Measurements from ENCODE around the gene HTR4.

The HTR4 gene

GRCh38 chr5:148620696-148621095, 33.6 kb downstream of the HTR4 start:
- no peak for DNase-seq
- Histone ChIP-seq H3K79me2 (ENCODE audit: control insufficient read depth, insufficient read depth, low read length, poor library complexity) (no peaks in the 10 kb centered on the region), H4K91ac (ENCODE audit: low read depth, low read length) (no peak overlapping the region), H3K23ac (ENCODE audit: low read length) (no peak overlapping the region), H4K12ac (ENCODE audit: low read depth, low read length) (no peak overlapping the region), H3K27ac (ENCODE audit: low read depth, low read length) (no peak overlapping the region), H3K14ac (ENCODE audit: low read length) (no peak overlapping the region), H3K4me1 (ENCODE audit: control insufficient read depth in 1 of 2, insufficient read depth in 2 of 2, low read length in 2 of 2) (peaks cover 4 to 8% of the 10 kb centered on the region in 2 experiments), H4K8ac (ENCODE audit: low read depth, low read length) (no peak overlapping the region), H3K9ac (ENCODE audit: low read length) (no peak overlapping the region), H3K4ac (ENCODE audit: low read depth, low read length) (no peak overlapping the region), H2BK120ac (ENCODE audit: insufficient read depth, low read length, poor library complexity) (no peak overlapping the region), H2AFZ (ENCODE audit: insufficient read depth, low read length, poor library complexity) (no peak overlapping the region), H3K4me2 (ENCODE audit: low read length) (no peak overlapping the region), H3K36me3 (ENCODE audit: control insufficient read depth in 1 of 2, insufficient read depth in 2 of 2, low read length in 2 of 2) (no peaks in the 10 kb centered on the region), H2BK12ac (ENCODE audit: low read length) (no peak overlapping the region), H3K9me3 (ENCODE audit: insufficient read depth, low read depth, low read length) (no peaks in the 10 kb centered on the region), H3K79me1 (ENCODE audit: low read length) (peaks cover 2% of the 10 kb centered on the region), H2BK5ac (ENCODE audit: low read depth, low read length, poor library complexity) (no peak overlapping the region), H3K27me3 (ENCODE audit: insufficient read depth, low read length) (no peaks in the 10 kb centered on the region), H3K4me3 (ENCODE audit: low read depth, low read length) (no peak overlapping the region), H2AK5ac (ENCODE audit: low read length) (no peak overlapping the region), H3K18ac (ENCODE audit: low read length) (no peak overlapping the region)
- WGBS (ENCODE audit: extremely low coverage, insufficient coverage, insufficient read length): no CpG with 5 or more reads among the region's 2 CpGs

GRCh38 chr5:148620091-148620490, 34.2 kb downstream of the HTR4 start:
- Histone ChIP-seq H3K4me3 (ENCODE audit: low read depth, low read length) (no peak overlapping the region), H3K9ac (ENCODE audit: low read length) (no peak overlapping the region), H3K4ac (ENCODE audit: low read depth, low read length) (no peak overlapping the region), H3K79me1 (ENCODE audit: low read length) (peaks cover 2% of the 10 kb centered on the region), H2AK5ac (ENCODE audit: low read length) (no peak overlapping the region), H3K23ac (ENCODE audit: low read length) (no peak overlapping the region), H4K91ac (ENCODE audit: low read depth, low read length) (no peak overlapping the region), H2AFZ (ENCODE audit: insufficient read depth, low read length, poor library complexity) (no peak overlapping the region), H3K27me3 (ENCODE audit: insufficient read depth, low read length) (no peaks in the 10 kb centered on the region), H2BK12ac (ENCODE audit: low read length) (no peak overlapping the region), H2BK5ac (ENCODE audit: low read depth, low read length, poor library complexity) (no peak overlapping the region), H2BK120ac (ENCODE audit: insufficient read depth, low read length, poor library complexity) (no peak overlapping the region), H4K12ac (ENCODE audit: low read depth, low read length) (no peak overlapping the region), H3K18ac (ENCODE audit: low read length) (no peak overlapping the region), H3K4me2 (ENCODE audit: low read length) (no peak overlapping the region), H3K79me2 (ENCODE audit: control insufficient read depth, insufficient read depth, low read length, poor library complexity) (no peaks in the 10 kb centered on the region), H4K8ac (ENCODE audit: low read depth, low read length) (no peak overlapping the region), H3K27ac (ENCODE audit: low read depth, low read length) (no peak overlapping the region), H3K4me1 (ENCODE audit: control insufficient read depth in 1 of 2, insufficient read depth in 2 of 2, low read length in 2 of 2) (peaks cover 4 to 8% of the 10 kb centered on the region in 2 experiments), H3K9me3 (ENCODE audit: insufficient read depth, low read depth, low read length) (no peaks in the 10 kb centered on the region), H3K36me3 (ENCODE audit: control insufficient read depth in 1 of 2, insufficient read depth in 2 of 2, low read length in 2 of 2) (no peaks in the 10 kb centered on the region), H3K14ac (ENCODE audit: low read length) (no peak overlapping the region)
- WGBS (ENCODE audit: extremely low coverage, insufficient coverage, insufficient read length): no CpG with 5 or more reads among the region's 3 CpGs
- no peak for DNase-seq

GRCh38 chr5:148619484-148619883, 34.8 kb downstream of the HTR4 start:
- no peaks in the 10 kb centered on the region for H3K9me3 ChIP-seq (ENCODE audit: insufficient read depth, low read depth, low read length)
- H3K79me1 ChIP-seq (ENCODE audit: low read length): peaks cover 2% of the 10 kb centered on the region
- no peak overlapping the region for H3K4me2 ChIP-seq (ENCODE audit: low read length)
- peak overlapping the region; percentile 69 for H3K9ac ChIP-seq (ENCODE audit: low read length)
- no peaks in the 10 kb centered on the region for H3K27me3 ChIP-seq (ENCODE audit: insufficient read depth, low read length)
- no peak overlapping the region for H4K12ac ChIP-seq (ENCODE audit: low read depth, low read length)
- H4K91ac ChIP-seq (ENCODE audit: low read depth, low read length): no peak overlapping the region
- H2BK120ac ChIP-seq (ENCODE audit: insufficient read depth, low read length, poor library complexity): no peak overlapping the region
- WGBS (ENCODE audit: extremely low coverage, insufficient coverage, insufficient read length): no CpG with 5 or more reads among the region's 3 CpGs
- H2AFZ ChIP-seq (ENCODE audit: insufficient read depth, low read length, poor library complexity): no peak overlapping the region
- no peaks in the 10 kb centered on the region for H3K36me3 ChIP-seq (ENCODE audit: control insufficient read depth in 1 of 2, insufficient read depth in 2 of 2, low read length in 2 of 2)
- no peak overlapping the region for H3K27ac ChIP-seq (ENCODE audit: low read depth, low read length)
- no peak overlapping the region for H3K23ac ChIP-seq (ENCODE audit: low read length)
- no peak overlapping the region for H3K18ac ChIP-seq (ENCODE audit: low read length)
- H2AK5ac ChIP-seq (ENCODE audit: low read length): no peak overlapping the region
- no peak overlapping the region for H4K8ac ChIP-seq (ENCODE audit: low read depth, low read length)
- H3K14ac ChIP-seq (ENCODE audit: low read length): no peak overlapping the region
- H2BK5ac ChIP-seq (ENCODE audit: low read depth, low read length, poor library complexity): no peak overlapping the region
- DNase-seq: no peak
- no peaks in the 10 kb centered on the region for H3K79me2 ChIP-seq (ENCODE audit: control insufficient read depth, insufficient read depth, low read length, poor library complexity)
- no peak overlapping the region for H3K4ac ChIP-seq (ENCODE audit: low read depth, low read length)
- no peak overlapping the region for H3K4me3 ChIP-seq (ENCODE audit: low read depth, low read length)
- peaks cover 3 to 7% of the 10 kb centered on the region in 2 experiments for H3K4me1 ChIP-seq (ENCODE audit: control insufficient read depth in 1 of 2, insufficient read depth in 2 of 2, low read length in 2 of 2)
- no peak overlapping the region for H2BK12ac ChIP-seq (ENCODE audit: low read length)

GRCh38 chr5:148615644-148616275, 38.6 kb downstream of the HTR4 start:
- Histone ChIP-seq H3K27me3 (ENCODE audit: insufficient read depth, low read length) (no peaks in the 10 kb centered on the region), H2AK5ac (ENCODE audit: low read length) (no peak overlapping the region), H3K4ac (ENCODE audit: low read depth, low read length) (no peak overlapping the region), H4K91ac (ENCODE audit: low read depth, low read length) (no peak overlapping the region), H3K9me3 (ENCODE audit: insufficient read depth, low read depth, low read length) (no peaks in the 10 kb centered on the region), H2AFZ (ENCODE audit: insufficient read depth, low read length, poor library complexity) (no peak overlapping the region), H3K79me2 (ENCODE audit: control insufficient read depth, insufficient read depth, low read length, poor library complexity) (no peaks in the 10 kb centered on the region), H3K18ac (ENCODE audit: low read length) (no peak overlapping the region), H3K9ac (ENCODE audit: low read length) (no peak overlapping the region), H3K4me3 (ENCODE audit: low read depth, low read length) (no peak overlapping the region), H2BK5ac (ENCODE audit: low read depth, low read length, poor library complexity) (no peak overlapping the region), H3K4me2 (ENCODE audit: low read length) (no peak overlapping the region), H4K12ac (ENCODE audit: low read depth, low read length) (no peak overlapping the region), H2BK120ac (ENCODE audit: insufficient read depth, low read length, poor library complexity) (no peak overlapping the region), H3K27ac (ENCODE audit: low read depth, low read length) (no peak overlapping the region), H2BK12ac (ENCODE audit: low read length) (no peak overlapping the region), H4K8ac (ENCODE audit: low read depth, low read length) (no peak overlapping the region), H3K4me1 (ENCODE audit: control insufficient read depth in 1 of 2, insufficient read depth in 2 of 2, low read length in 2 of 2) (no peaks in the 10 kb centered on the region), H3K23ac (ENCODE audit: low read length) (no peak overlapping the region), H3K14ac (ENCODE audit: low read length) (no peak overlapping the region), H3K36me3 (ENCODE audit: control insufficient read depth in 1 of 2, insufficient read depth in 2 of 2, low read length in 2 of 2) (no peaks in the 10 kb centered on the region), H3K79me1 (ENCODE audit: low read length) (no peaks in the 10 kb centered on the region)
- DNase-seq: no peak
- WGBS (ENCODE audit: extremely low coverage, insufficient coverage, insufficient read length): no CpG with 5 or more reads among the region's 4 CpGs

Data from trophoblast cell (in vitro differentiated cells and primary cell).